Cerebellar nuclear complex (tissue), 1 donor: Measurements from ENCODE around the gene PLEKHG5.
"Not testable (repeated sequence)": the region's sequence is repeated elsewhere in the genome, so short reads cannot be mapped to it uniquely, and the experiment has no call there.

Source experiments
- DNase-seq, 2 experiments: peaks; one replicate each; lab custom pipeline; 2025; lab: John Stamatoyannopoulos, UW

Gene PLEKHG5

GRCh38 chr1:6496890-6497214 lies 5.4 kb upstream of the PLEKHG5 start:
- no peak for DNase-seq

- no peak for DNase-seq
Observed at GRCh38 chr1:6496365-6496721, 4.9 kb upstream of the PLEKHG5 start.

GRCh38 chr1:6495540-6496364 lies 4.3 kb upstream of the PLEKHG5 start:
- DNase-seq: peak; percentile 33 to 44

GRCh38 chr1:6495041-6495441 lies 3.6 kb upstream of the PLEKHG5 start:
- peak; percentile 25 to 47 for DNase-seq

GRCh38 chr1:6494627-6495026 lies 3.2 kb upstream of the PLEKHG5 start:
- DNase-seq: no peak

- DNase-seq: not testable (repeated sequence)
Observed at GRCh38 chr1:6493834-6494223, 2.4 kb upstream of the PLEKHG5 start.

- no peak for DNase-seq
Observed at GRCh38 chr1:6491966-6492365, 499 bp upstream of the PLEKHG5 start.

- DNase-seq: no peak
Observed at GRCh38 chr1:6491081-6491449, 402 bp downstream of the PLEKHG5 start.

GRCh38 chr1:6490181-6491080 lies 1.0 kb downstream of the PLEKHG5 start:
- peak in 1 of 2 experiments; percentile 7 for DNase-seq

- DNase-seq: peak in 1 of 2 experiments; percentile 49
Observed at GRCh38 chr1:6489799-6490180, 1.7 kb downstream of the PLEKHG5 start.

GRCh38 chr1:6489383-6489765 lies 2.1 kb downstream of the PLEKHG5 start:
- no peak for DNase-seq

GRCh38 chr1:6488602-6489382 lies 2.7 kb downstream of the PLEKHG5 start:
- DNase-seq: no peak

GRCh38 chr1:6487804-6488484 lies 3.5 kb downstream of the PLEKHG5 start:
- DNase-seq: no peak

- peak in 1 of 2 experiments; percentile 58 for DNase-seq
Observed at GRCh38 chr1:6486433-6487011, 4.9 kb downstream of the PLEKHG5 start.

- DNase-seq: no peak
Observed at GRCh38 chr1:6485168-6486101, 6.0 kb downstream of the PLEKHG5 start.

- DNase-seq: no peak
Observed at GRCh38 chr1:6484826-6485167, 6.7 kb downstream of the PLEKHG5 start.

GRCh38 chr1:6483761-6484117 lies 7.7 kb downstream of the PLEKHG5 start:
- no peak for DNase-seq

GRCh38 chr1:6483017-6483760 lies 8.3 kb downstream of the PLEKHG5 start:
- peak; percentile 88 to 94 for DNase-seq

GRCh38 chr1:6481820-6482219 lies 9.6 kb downstream of the PLEKHG5 start:
- DNase-seq: no peak
